ENCODE measurements around the gene MAGEC3.

The MAGEC3 gene

GRCh38 chrX:141894733-141895132, 56.6 kb downstream of the MAGEC3 start:
- no peaks in the 10 kb centered on the region for H3K9me3 ChIP-seq (ENCODE audit: control insufficient read depth in 2 of 2, low read length in 2 of 2)
- H3K4me3 ChIP-seq (ENCODE audit: low read length in 2 of 2): no peak overlapping the region
- no peaks in the 10 kb centered on the region for H3K36me3 ChIP-seq (ENCODE audit: control insufficient read depth in 2 of 2, insufficient read depth in 2 of 2, low read length in 2 of 2)
- no peak overlapping the region for H3K9ac ChIP-seq (ENCODE audit: low read length in 2 of 2)
- no peaks in the 10 kb centered on the region for H3K4me1 ChIP-seq (ENCODE audit: control insufficient read depth, insufficient read depth, low read length)
- no peak overlapping the region for H3K27ac ChIP-seq (ENCODE audit: low read length)
- peaks cover 0 to 2% of the 10 kb centered on the region in 2 donors for H3K27me3 ChIP-seq (ENCODE audit: control insufficient read depth in 1 of 2, insufficient read depth in 2 of 2, low read length in 2 of 2)

- Histone ChIP-seq H3K4me3 (ENCODE audit: low read length in 2 of 2) (no peak overlapping the region), H3K9me3 (ENCODE audit: control insufficient read depth in 2 of 2, low read length in 2 of 2) (no peaks in the 10 kb centered on the region), H3K9ac (ENCODE audit: low read length in 2 of 2) (no peak overlapping the region), H3K27me3 (ENCODE audit: control insufficient read depth in 1 of 2, insufficient read depth in 2 of 2, low read length in 2 of 2) (peaks cover 0 to 3% of the 10 kb centered on the region in 2 donors), H3K27ac (ENCODE audit: low read length) (no peak overlapping the region), H3K36me3 (ENCODE audit: control insufficient read depth in 2 of 2, insufficient read depth in 2 of 2, low read length in 2 of 2) (no peaks in the 10 kb centered on the region), H3K4me1 (ENCODE audit: control insufficient read depth, insufficient read depth, low read length) (no peaks in the 10 kb centered on the region)
Observed at GRCh38 chrX:141897690-141898089, 59.6 kb downstream of the MAGEC3 start.

GRCh38 chrX:141902366-141902765, 64.2 kb downstream of the MAGEC3 start:
- H3K27ac ChIP-seq (ENCODE audit: low read length): no peak overlapping the region

GRCh38 chrX:141903400-141904155, 65.5 kb downstream of the MAGEC3 start, which contains the start of gene MAGEC1:
MAGEC1 (plus strand) TSS chrX:141903894; CDS start chrX:141905073, 1,179 bp downstream.
- no peak within 1 kb of the TSS for H3K27ac ChIP-seq (ENCODE audit: low read length)
- no peak within 1 kb of the TSS for H3K9ac ChIP-seq (ENCODE audit: low read length in 2 of 2)
- H3K36me3 ChIP-seq (ENCODE audit: control insufficient read depth in 2 of 2, insufficient read depth in 2 of 2, low read length in 2 of 2): no peaks in the 10 kb centered on the region
- peaks cover 0 to 2% of the 10 kb centered on the region in 2 donors for H3K27me3 ChIP-seq (ENCODE audit: control insufficient read depth in 1 of 2, insufficient read depth in 2 of 2, low read length in 2 of 2)
- H3K4me1 ChIP-seq (ENCODE audit: control insufficient read depth, insufficient read depth, low read length): no peaks in the 10 kb centered on the region
- H3K9me3 ChIP-seq (ENCODE audit: control insufficient read depth in 2 of 2, low read length in 2 of 2): no peaks in the 10 kb centered on the region
- no peak within 1 kb of the TSS for H3K4me3 ChIP-seq (ENCODE audit: low read length in 2 of 2)

More at GRCh38 chrX:141902366-141902765, 64.2 kb downstream of the MAGEC3 start:
- H3K4me1 ChIP-seq (ENCODE audit: control insufficient read depth, insufficient read depth, low read length): no peaks in the 10 kb centered on the region
- no peaks in the 10 kb centered on the region for H3K36me3 ChIP-seq (ENCODE audit: control insufficient read depth in 2 of 2, insufficient read depth in 2 of 2, low read length in 2 of 2)
- H3K27me3 ChIP-seq (ENCODE audit: control insufficient read depth in 1 of 2, insufficient read depth in 2 of 2, low read length in 2 of 2): peaks cover 0 to 2% of the 10 kb centered on the region in 2 donors
- no peak overlapping the region for H3K4me3 ChIP-seq (ENCODE audit: low read length in 2 of 2)
- no peak overlapping the region for H3K9ac ChIP-seq (ENCODE audit: low read length in 2 of 2)
- H3K9me3 ChIP-seq (ENCODE audit: control insufficient read depth in 2 of 2, low read length in 2 of 2): no peaks in the 10 kb centered on the region

- Histone ChIP-seq H3K9me3 (ENCODE audit: control insufficient read depth in 2 of 2, low read length in 2 of 2) (no peaks in the 10 kb centered on the region), H3K9ac (ENCODE audit: low read length in 2 of 2) (no peak overlapping the region), H3K27me3 (ENCODE audit: control insufficient read depth in 1 of 2, insufficient read depth in 2 of 2, low read length in 2 of 2) (peaks cover 0 to 2% of the 10 kb centered on the region in 2 donors), H3K27ac (ENCODE audit: low read length) (no peak overlapping the region), H3K36me3 (ENCODE audit: control insufficient read depth in 2 of 2, insufficient read depth in 2 of 2, low read length in 2 of 2) (no peaks in the 10 kb centered on the region), H3K4me1 (ENCODE audit: control insufficient read depth, insufficient read depth, low read length) (no peaks in the 10 kb centered on the region), H3K4me3 (ENCODE audit: low read length in 2 of 2) (no peak overlapping the region)
Observed at GRCh38 chrX:141904262-141904661, 66.1 kb downstream of the MAGEC3 start.

- no peaks in the 10 kb centered on the region for H3K36me3 ChIP-seq (ENCODE audit: control insufficient read depth in 2 of 2, insufficient read depth in 2 of 2, low read length in 2 of 2)
- no peak overlapping the region for H3K27ac ChIP-seq (ENCODE audit: low read length)
- H3K9ac ChIP-seq (ENCODE audit: low read length in 2 of 2): no peak overlapping the region
- no peak overlapping the region for H3K4me3 ChIP-seq (ENCODE audit: low read length in 2 of 2)
- H3K27me3 ChIP-seq (ENCODE audit: control insufficient read depth in 1 of 2, insufficient read depth in 2 of 2, low read length in 2 of 2): no peaks in the 10 kb centered on the region
- H3K4me1 ChIP-seq (ENCODE audit: control insufficient read depth, insufficient read depth, low read length): no peaks in the 10 kb centered on the region
- H3K9me3 ChIP-seq (ENCODE audit: control insufficient read depth in 2 of 2, low read length in 2 of 2): no peaks in the 10 kb centered on the region
Observed at GRCh38 chrX:141917801-141918200, 79.7 kb downstream of the MAGEC3 start.

- Histone ChIP-seq H3K27ac (ENCODE audit: low read length) (no peak overlapping the region), H3K9ac (ENCODE audit: low read length in 2 of 2) (no peak overlapping the region), H3K4me3 (ENCODE audit: low read length in 2 of 2) (no peak overlapping the region), H3K36me3 (ENCODE audit: control insufficient read depth in 2 of 2, insufficient read depth in 2 of 2, low read length in 2 of 2) (no peaks in the 10 kb centered on the region), H3K4me1 (ENCODE audit: control insufficient read depth, insufficient read depth, low read length) (no peaks in the 10 kb centered on the region), H3K9me3 (ENCODE audit: control insufficient read depth in 2 of 2, low read length in 2 of 2) (no peaks in the 10 kb centered on the region), H3K27me3 (ENCODE audit: control insufficient read depth in 1 of 2, insufficient read depth in 2 of 2, low read length in 2 of 2) (no peaks in the 10 kb centered on the region)
Observed at GRCh38 chrX:141924293-141924692, 86.2 kb downstream of the MAGEC3 start.

GRCh38 chrX:141928432-141928831, 90.3 kb downstream of the MAGEC3 start:
- Histone ChIP-seq H3K4me1 (ENCODE audit: control insufficient read depth, insufficient read depth, low read length) (no peaks in the 10 kb centered on the region), H3K4me3 (ENCODE audit: low read length in 2 of 2) (no peak overlapping the region), H3K9ac (ENCODE audit: low read length in 2 of 2) (no peak overlapping the region), H3K9me3 (ENCODE audit: control insufficient read depth in 2 of 2, low read length in 2 of 2) (no peaks in the 10 kb centered on the region), H3K27ac (ENCODE audit: low read length) (no peak overlapping the region), H3K27me3 (ENCODE audit: control insufficient read depth in 1 of 2, insufficient read depth in 2 of 2, low read length in 2 of 2) (no peaks in the 10 kb centered on the region), H3K36me3 (ENCODE audit: control insufficient read depth in 2 of 2, insufficient read depth in 2 of 2, low read length in 2 of 2) (no peaks in the 10 kb centered on the region)

GRCh38 chrX:141934059-141934641, 96.0 kb downstream of the MAGEC3 start:
- no peaks in the 10 kb centered on the region for H3K27me3 ChIP-seq (ENCODE audit: control insufficient read depth in 1 of 2, insufficient read depth in 2 of 2, low read length in 2 of 2)
- H3K4me3 ChIP-seq (ENCODE audit: low read length in 2 of 2): no peak overlapping the region
- H3K9ac ChIP-seq (ENCODE audit: low read length in 2 of 2): no peak overlapping the region
- no peak overlapping the region for H3K27ac ChIP-seq (ENCODE audit: low read length)
- H3K9me3 ChIP-seq (ENCODE audit: control insufficient read depth in 2 of 2, low read length in 2 of 2): no peaks in the 10 kb centered on the region
- H3K36me3 ChIP-seq (ENCODE audit: control insufficient read depth in 2 of 2, insufficient read depth in 2 of 2, low read length in 2 of 2): no peaks in the 10 kb centered on the region
- H3K4me1 ChIP-seq (ENCODE audit: control insufficient read depth, insufficient read depth, low read length): no peaks in the 10 kb centered on the region

GRCh38 chrX:141935645-141936044, 97.5 kb downstream of the MAGEC3 start:
- Histone ChIP-seq H3K27me3 (ENCODE audit: control insufficient read depth in 1 of 2, insufficient read depth in 2 of 2, low read length in 2 of 2) (no peaks in the 10 kb centered on the region), H3K9me3 (ENCODE audit: control insufficient read depth in 2 of 2, low read length in 2 of 2) (no peaks in the 10 kb centered on the region), H3K27ac (ENCODE audit: low read length) (no peak overlapping the region), H3K36me3 (ENCODE audit: control insufficient read depth in 2 of 2, insufficient read depth in 2 of 2, low read length in 2 of 2) (no peaks in the 10 kb centered on the region), H3K4me1 (ENCODE audit: control insufficient read depth, insufficient read depth, low read length) (no peaks in the 10 kb centered on the region), H3K9ac (ENCODE audit: low read length in 2 of 2) (no peak overlapping the region), H3K4me3 (ENCODE audit: low read length in 2 of 2) (no peak overlapping the region)

GRCh38 chrX:141936080-141936479, 98.0 kb downstream of the MAGEC3 start:
- Histone ChIP-seq H3K4me3 (ENCODE audit: low read length in 2 of 2) (no peak overlapping the region), H3K4me1 (ENCODE audit: control insufficient read depth, insufficient read depth, low read length) (no peaks in the 10 kb centered on the region), H3K9ac (ENCODE audit: low read length in 2 of 2) (no peak overlapping the region), H3K27ac (ENCODE audit: low read length) (no peak overlapping the region), H3K36me3 (ENCODE audit: control insufficient read depth in 2 of 2, insufficient read depth in 2 of 2, low read length in 2 of 2) (no peaks in the 10 kb centered on the region), H3K27me3 (ENCODE audit: control insufficient read depth in 1 of 2, insufficient read depth in 2 of 2, low read length in 2 of 2) (no peaks in the 10 kb centered on the region), H3K9me3 (ENCODE audit: control insufficient read depth in 2 of 2, low read length in 2 of 2) (no peaks in the 10 kb centered on the region)

Data from stomach smooth muscle (tissue), 2 donors.